ENCODE measurements around the gene FFAR3.

DNA sequence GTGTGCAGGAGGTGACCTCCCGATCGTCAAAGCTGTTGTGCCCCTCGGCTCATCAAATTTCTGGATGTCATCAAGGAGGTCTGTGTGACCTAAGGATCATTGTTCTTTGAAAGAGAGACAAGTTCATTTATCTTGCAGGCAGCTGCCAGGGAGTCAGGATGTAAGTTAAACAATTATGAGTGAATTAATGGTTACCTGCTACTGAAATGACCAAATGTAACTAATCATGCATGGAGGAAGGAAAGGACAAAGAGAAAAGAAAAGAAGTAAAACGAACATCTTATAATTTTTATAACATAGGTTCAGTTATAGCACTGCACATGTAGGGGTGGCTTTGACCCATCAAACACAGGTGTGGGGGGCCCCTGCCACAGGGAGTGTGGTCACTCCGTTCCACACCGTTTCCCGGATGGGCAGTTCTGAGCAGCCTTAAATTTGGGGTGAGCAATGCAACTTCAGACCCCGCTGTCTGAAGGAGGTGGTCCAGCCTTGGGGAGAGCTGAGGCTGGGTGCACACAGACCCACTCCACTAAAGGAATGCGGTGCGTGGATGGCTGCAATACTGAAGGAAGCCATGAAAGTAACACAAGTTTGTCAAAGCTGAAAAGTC, 24.0 kb upstream of the FFAR3 start:
- TF ChIP-seq, protein P1, sequence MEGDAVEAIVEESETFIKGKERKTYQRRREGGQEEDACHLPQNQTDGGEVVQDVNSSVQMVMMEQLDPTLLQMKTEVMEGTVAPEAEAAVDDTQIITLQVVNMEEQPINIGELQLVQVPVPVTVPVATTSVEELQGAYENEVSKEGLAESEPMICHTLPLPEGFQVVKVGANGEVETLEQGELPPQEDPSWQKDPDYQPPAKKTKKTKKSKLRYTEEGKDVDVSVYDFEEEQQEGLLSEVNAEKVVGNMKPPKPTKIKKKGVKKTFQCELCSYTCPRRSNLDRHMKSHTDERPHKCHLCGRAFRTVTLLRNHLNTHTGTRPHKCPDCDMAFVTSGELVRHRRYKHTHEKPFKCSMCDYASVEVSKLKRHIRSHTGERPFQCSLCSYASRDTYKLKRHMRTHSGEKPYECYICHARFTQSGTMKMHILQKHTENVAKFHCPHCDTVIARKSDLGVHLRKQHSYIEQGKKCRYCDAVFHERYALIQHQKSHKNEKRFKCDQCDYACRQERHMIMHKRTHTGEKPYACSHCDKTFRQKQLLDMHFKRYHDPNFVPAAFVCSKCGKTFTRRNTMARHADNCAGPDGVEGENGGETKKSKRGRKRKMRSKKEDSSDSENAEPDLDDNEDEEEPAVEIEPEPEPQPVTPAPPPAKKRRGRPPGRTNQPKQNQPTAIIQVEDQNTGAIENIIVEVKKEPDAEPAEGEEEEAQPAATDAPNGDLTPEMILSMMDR (conservative IDR thresholded peaks at IDR 0.05; ENCODE audit: low read depth, low read length): no peak
- no peak for TF ChIP-seq EZH2 (IDR thresholded peaks at IDR 0.05; ENCODE audit: borderline replicate concordance, low read depth, low read length, poor library complexity, severe bottlenecking)
